B cell (primary cell): Measurements from ENCODE around the gene VOPP1.

Experiments
- EZH2 ChIP-seq: IDR thresholded peaks from 2 replicates; pipeline ENCODE4 v1.6.1; 2012; ENCODE audit warnings: borderline replicate concordance, low read depth, mild to moderate bottlenecking, moderate library complexity, low read length; ENCODE audit not compliant: insufficient read depth, poor library complexity, severe bottlenecking
- TF ChIP-seq, protein P1 (sequence below): fragments of 200-600 bp; IDR thresholded peaks from one replicate; pipeline ENCODE4 v1.8.0; 2022; ENCODE audit warnings: antibody characterized with exemption, mild to moderate bottlenecking

- no peak for TF ChIP-seq EZH2
- TF ChIP-seq, protein P1, sequence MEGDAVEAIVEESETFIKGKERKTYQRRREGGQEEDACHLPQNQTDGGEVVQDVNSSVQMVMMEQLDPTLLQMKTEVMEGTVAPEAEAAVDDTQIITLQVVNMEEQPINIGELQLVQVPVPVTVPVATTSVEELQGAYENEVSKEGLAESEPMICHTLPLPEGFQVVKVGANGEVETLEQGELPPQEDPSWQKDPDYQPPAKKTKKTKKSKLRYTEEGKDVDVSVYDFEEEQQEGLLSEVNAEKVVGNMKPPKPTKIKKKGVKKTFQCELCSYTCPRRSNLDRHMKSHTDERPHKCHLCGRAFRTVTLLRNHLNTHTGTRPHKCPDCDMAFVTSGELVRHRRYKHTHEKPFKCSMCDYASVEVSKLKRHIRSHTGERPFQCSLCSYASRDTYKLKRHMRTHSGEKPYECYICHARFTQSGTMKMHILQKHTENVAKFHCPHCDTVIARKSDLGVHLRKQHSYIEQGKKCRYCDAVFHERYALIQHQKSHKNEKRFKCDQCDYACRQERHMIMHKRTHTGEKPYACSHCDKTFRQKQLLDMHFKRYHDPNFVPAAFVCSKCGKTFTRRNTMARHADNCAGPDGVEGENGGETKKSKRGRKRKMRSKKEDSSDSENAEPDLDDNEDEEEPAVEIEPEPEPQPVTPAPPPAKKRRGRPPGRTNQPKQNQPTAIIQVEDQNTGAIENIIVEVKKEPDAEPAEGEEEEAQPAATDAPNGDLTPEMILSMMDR = no peak
Measured at GRCh38 chr7:55493408-55493807, 78.9 kb downstream of the VOPP1 start.
